ENCODE measurements around the gene CBLB. TPM values are rescaled to one million over a fixed set of nuclear protein-coding genes. Genes with fewer than 3 reads are reported as not detected.

Gene CBLB
- total and polyA plus RNA-seq, 2 experiments from 2014 or later, result 20.5 to 47.7 TPM

DNA sequence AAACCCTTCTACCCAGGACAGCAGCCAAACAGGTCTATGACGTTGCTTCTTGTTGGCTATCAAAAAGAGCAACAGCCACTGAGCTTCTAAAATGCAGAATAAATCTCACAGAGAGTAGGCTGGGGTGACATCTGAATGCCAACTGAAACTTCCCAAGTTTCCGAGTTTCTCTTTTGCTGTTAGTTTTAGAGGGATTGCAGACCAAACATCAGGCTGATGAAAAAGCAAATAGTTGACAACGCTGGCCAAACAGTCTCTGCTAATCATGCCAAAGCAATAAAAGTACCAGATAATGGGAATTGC is 670 bp upstream of the CBLB start:
- peak overlapping the region; percentile 6; the same call in 1 of the 2 replicates for H2AFZ ChIP-seq
- H3K27me3 Mint-ChIP-seq (ENCODE audit: insufficient read depth, low read depth, poor library complexity), result peaks cover 2% of the 10 kb centered on the region
- H3K4me1 Mint-ChIP-seq, result peaks cover 32% of the 10 kb centered on the region
- no peaks in the 10 kb centered on the region for H3K27me3 ChIP-seq (ENCODE audit: insufficient read depth)
- H3K4me3 Mint-ChIP-seq, result peak overlapping the region; percentile 99
- ATAC-seq (no peak), DNase-seq (ENCODE audit: low spot score) (no peak)
- H3K4me1 ChIP-seq (ENCODE audit: insufficient read depth), result peaks cover 20% of the 10 kb centered on the region
- peak overlapping the region; percentile 17; the same call in 1 of the 2 replicates for H3K27ac ChIP-seq (ENCODE audit: low read depth)
- H3K36me3 Mint-ChIP-seq (ENCODE audit: low read depth), result peaks cover 8% of the 10 kb centered on the region; the same call in 1 of the 3 replicates
- H3K36me3 ChIP-seq (ENCODE audit: insufficient read depth), result no peaks in the 10 kb centered on the region
- H3F3A ChIP-seq (replicated peaks; ENCODE audit: low read depth), result no peaks in the 10 kb centered on the region
- no peaks in the 10 kb centered on the region for H4K20me1 ChIP-seq (replicated peaks; ENCODE audit: insufficient read depth)
- peaks cover 37% of the 10 kb centered on the region for H3K79me2 ChIP-seq (replicated peaks; ENCODE audit: insufficient read depth)
- H3K9me3 Mint-ChIP-seq, result no peaks in the 10 kb centered on the region
- peak overlapping the region; percentile 80 for H3K4me3 ChIP-seq
- peak; percentile 2; the same call in 1 of the 2 replicates for TF ChIP-seq POLR2AphosphoS5 (IDR thresholded peaks at IDR 0.05; ENCODE audit: low read depth)
- TF ChIP-seq STAT1 (IDR thresholded peaks at IDR 0.05; ENCODE audit: unreplicated experiment), result no peak
- no peak for TF ChIP-seq CREB1 (CRISPR knock-in tag; IDR thresholded peaks at IDR 0.05; ENCODE audit: low read depth)
- no peak for TF ChIP-seq NANOG (IDR thresholded peaks at IDR 0.05; ENCODE audit: borderline replicate concordance)
- TF ChIP-seq EZH2 (IDR thresholded peaks at IDR 0.05; ENCODE audit: low read depth, unreplicated experiment), result no peak
- TF ChIP-seq, protein P1, sequence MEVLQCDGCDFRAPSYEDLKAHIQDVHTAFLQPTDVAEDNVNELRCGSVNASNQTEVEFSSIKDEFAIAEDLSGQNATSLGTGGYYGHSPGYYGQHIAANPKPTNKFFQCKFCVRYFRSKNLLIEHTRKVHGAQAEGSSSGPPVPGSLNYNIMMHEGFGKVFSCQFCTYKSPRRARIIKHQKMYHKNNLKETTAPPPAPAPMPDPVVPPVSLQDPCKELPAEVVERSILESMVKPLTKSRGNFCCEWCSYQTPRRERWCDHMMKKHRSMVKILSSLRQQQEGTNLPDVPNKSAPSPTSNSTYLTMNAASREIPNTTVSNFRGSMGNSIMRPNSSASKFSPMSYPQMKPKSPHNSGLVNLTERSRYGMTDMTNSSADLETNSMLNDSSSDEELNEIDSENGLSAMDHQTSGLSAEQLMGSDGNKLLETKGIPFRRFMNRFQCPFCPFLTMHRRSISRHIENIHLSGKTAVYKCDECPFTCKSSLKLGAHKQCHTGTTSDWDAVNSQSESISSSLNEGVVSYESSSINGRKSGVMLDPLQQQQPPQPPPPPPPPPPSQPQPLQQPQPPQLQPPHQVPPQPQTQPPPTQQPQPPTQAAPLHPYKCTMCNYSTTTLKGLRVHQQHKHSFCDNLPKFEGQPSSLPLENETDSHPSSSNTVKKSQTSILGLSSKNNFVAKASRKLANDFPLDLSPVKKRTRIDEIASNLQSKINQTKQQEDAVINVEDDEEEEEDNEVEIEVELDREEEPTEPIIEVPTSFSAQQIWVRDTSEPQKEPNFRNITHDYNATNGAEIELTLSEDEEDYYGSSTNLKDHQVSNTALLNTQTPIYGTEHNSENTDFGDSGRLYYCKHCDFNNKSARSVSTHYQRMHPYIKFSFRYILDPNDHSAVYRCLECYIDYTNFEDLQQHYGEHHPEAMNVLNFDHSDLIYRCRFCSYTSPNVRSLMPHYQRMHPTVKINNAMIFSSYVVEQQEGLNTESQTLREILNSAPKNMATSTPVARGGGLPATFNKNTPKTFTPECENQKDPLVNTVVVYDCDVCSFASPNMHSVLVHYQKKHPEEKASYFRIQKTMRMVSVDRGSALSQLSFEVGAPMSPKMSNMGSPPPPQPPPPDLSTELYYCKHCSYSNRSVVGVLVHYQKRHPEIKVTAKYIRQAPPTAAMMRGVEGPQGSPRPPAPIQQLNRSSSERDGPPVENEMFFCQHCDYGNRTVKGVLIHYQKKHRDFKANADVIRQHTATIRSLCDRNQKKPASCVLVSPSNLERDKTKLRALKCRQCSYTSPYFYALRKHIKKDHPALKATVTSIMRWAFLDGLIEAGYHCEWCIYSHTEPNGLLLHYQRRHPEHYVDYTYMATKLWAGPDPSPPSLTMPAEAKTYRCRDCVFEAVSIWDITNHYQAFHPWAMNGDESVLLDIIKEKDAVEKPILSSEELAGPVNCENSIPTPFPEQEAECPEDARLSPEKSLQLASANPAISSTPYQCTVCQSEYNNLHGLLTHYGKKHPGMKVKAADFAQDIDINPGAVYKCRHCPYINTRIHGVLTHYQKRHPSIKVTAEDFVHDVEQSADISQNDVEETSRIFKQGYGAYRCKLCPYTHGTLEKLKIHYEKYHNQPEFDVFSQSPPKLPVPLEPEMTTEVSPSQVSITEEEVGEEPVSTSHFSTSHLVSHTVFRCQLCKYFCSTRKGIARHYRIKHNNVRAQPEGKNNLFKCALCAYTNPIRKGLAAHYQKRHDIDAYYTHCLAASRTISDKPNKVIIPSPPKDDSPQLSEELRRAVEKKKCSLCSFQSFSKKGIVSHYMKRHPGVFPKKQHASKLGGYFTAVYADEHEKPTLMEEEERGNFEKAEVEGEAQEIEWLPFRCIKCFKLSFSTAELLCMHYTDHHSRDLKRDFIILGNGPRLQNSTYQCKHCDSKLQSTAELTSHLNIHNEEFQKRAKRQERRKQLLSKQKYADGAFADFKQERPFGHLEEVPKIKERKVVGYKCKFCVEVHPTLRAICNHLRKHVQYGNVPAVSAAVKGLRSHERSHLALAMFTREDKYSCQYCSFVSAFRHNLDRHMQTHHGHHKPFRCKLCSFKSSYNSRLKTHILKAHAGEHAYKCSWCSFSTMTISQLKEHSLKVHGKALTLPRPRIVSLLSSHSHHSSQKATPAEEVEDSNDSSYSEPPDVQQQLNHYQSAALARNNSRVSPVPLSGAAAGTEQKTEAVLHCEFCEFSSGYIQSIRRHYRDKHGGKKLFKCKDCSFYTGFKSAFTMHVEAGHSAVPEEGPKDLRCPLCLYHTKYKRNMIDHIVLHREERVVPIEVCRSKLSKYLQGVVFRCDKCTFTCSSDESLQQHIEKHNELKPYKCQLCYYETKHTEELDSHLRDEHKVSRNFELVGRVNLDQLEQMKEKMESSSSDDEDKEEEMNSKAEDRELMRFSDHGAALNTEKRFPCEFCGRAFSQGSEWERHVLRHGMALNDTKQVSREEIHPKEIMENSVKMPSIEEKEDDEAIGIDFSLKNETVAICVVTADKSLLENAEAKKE (CRISPR knock-in tag; IDR thresholded peaks at IDR 0.05), result no peak
- TF ChIP-seq, protein P2, sequence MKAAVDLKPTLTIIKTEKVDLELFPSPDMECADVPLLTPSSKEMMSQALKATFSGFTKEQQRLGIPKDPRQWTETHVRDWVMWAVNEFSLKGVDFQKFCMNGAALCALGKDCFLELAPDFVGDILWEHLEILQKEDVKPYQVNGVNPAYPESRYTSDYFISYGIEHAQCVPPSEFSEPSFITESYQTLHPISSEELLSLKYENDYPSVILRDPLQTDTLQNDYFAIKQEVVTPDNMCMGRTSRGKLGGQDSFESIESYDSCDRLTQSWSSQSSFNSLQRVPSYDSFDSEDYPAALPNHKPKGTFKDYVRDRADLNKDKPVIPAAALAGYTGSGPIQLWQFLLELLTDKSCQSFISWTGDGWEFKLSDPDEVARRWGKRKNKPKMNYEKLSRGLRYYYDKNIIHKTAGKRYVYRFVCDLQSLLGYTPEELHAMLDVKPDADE (IDR thresholded peaks at IDR 0.05), result no peak
- TF ChIP-seq JUNB (IDR thresholded peaks at IDR 0.05; ENCODE audit: unreplicated experiment), result no peak
- TF ChIP-seq, protein P3, sequence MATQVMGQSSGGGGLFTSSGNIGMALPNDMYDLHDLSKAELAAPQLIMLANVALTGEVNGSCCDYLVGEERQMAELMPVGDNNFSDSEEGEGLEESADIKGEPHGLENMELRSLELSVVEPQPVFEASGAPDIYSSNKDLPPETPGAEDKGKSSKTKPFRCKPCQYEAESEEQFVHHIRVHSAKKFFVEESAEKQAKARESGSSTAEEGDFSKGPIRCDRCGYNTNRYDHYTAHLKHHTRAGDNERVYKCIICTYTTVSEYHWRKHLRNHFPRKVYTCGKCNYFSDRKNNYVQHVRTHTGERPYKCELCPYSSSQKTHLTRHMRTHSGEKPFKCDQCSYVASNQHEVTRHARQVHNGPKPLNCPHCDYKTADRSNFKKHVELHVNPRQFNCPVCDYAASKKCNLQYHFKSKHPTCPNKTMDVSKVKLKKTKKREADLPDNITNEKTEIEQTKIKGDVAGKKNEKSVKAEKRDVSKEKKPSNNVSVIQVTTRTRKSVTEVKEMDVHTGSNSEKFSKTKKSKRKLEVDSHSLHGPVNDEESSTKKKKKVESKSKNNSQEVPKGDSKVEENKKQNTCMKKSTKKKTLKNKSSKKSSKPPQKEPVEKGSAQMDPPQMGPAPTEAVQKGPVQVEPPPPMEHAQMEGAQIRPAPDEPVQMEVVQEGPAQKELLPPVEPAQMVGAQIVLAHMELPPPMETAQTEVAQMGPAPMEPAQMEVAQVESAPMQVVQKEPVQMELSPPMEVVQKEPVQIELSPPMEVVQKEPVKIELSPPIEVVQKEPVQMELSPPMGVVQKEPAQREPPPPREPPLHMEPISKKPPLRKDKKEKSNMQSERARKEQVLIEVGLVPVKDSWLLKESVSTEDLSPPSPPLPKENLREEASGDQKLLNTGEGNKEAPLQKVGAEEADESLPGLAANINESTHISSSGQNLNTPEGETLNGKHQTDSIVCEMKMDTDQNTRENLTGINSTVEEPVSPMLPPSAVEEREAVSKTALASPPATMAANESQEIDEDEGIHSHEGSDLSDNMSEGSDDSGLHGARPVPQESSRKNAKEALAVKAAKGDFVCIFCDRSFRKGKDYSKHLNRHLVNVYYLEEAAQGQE (IDR thresholded peaks at IDR 0.05; ENCODE audit: unreplicated experiment), result peak; percentile 41
- no peak for TF ChIP-seq ZNF114 (CRISPR knock-in tag; IDR thresholded peaks at IDR 0.05)
- no peak for TF ChIP-seq ZNF331 (CRISPR knock-in tag; IDR thresholded peaks at IDR 0.05; ENCODE audit: low read depth)
- H3K9me2 ChIP-seq (ENCODE audit: insufficient read depth), result no peaks in the 10 kb centered on the region
- peak overlapping the region; percentile 65 for H3K4me2 ChIP-seq
- H3K27ac Mint-ChIP-seq, result peak overlapping the region; percentile 99

Data from GM23338 (cell line).